ENCODE data around the gene NUP214. TPM values are rescaled to one million over a fixed set of nuclear protein-coding genes. Genes with fewer than 3 reads are reported as not detected.
"Not testable (repeated sequence)": the region's sequence is repeated elsewhere in the genome, so short reads cannot be mapped to it uniquely, and the experiment has no call there.

NUP214 gene
- total RNA-seq, 1 donor from 2014 or later = 62.2 TPM

GRCh38 chr9:131237931-131238401 is 112.6 kb downstream of the NUP214 start:
- H3K36me3 Mint-ChIP-seq (ENCODE audit: insufficient read depth) = peaks cover 2% of the 10 kb centered on the region
- peaks cover 11% of the 10 kb centered on the region for H3K4me1 Mint-ChIP-seq (ENCODE audit: low read depth)
- peak overlapping the region; percentile 20 for H3K4me3 Mint-ChIP-seq (ENCODE audit: low read depth)
- H3K27ac Mint-ChIP-seq = peak overlapping the region; percentile 93
- no peak for DNase-seq (ENCODE audit: low spot score, unreplicated experiment)
- peaks cover 9% of the 10 kb centered on the region for H3K27me3 Mint-ChIP-seq
- H3K9me3 Mint-ChIP-seq (ENCODE audit: low read depth) = peaks cover 3% of the 10 kb centered on the region
- TF ChIP-seq CTCF (IDR thresholded peaks at IDR 0.05; ENCODE audit: unreplicated experiment) = no peak

DNA sequence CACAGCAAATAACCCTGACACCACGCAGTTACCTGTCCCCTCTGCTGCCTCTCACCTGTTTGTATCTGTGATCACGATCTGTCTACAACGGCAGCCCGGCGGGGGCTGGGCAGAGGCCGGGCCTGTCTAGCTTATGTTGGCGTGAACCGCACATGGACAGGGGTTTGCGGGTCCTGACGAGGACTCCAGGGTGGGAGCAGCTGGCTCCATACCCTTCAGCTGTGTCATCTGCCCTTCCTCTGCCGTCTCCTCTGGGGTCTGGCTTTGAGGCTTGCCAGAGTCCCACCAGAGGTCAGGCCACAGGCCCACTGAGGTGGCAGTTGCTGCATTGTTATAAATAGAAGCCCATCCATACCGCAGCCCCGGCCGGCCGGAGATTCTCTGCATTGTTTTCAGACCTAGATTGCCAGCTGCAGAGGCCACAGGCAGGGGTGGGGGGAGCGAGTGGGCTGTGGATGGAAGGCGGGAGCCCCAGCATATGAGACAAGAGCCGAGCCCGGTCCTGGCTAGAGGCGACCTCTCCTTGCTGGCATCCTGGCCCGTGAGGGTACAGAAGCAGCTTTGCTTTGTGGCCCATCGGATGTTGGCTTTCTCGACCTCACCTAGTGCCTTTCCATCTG is 113.1 kb downstream of the NUP214 start:
- Mint-ChIP-seq H3K27ac (peak overlapping the region; percentile 93), H3K36me3 (ENCODE audit: insufficient read depth) (no peaks in the 10 kb centered on the region), H3K9me3 (ENCODE audit: low read depth) (peaks cover 4% of the 10 kb centered on the region), H3K4me3 (ENCODE audit: low read depth) (peak overlapping the region; percentile 20), H3K4me1 (ENCODE audit: low read depth) (peaks cover 11% of the 10 kb centered on the region), H3K27me3 (peaks cover 9% of the 10 kb centered on the region)
- TF ChIP-seq CTCF (IDR thresholded peaks at IDR 0.05; ENCODE audit: unreplicated experiment) = no peak
- no peak for DNase-seq (ENCODE audit: low spot score, unreplicated experiment)

DNA sequence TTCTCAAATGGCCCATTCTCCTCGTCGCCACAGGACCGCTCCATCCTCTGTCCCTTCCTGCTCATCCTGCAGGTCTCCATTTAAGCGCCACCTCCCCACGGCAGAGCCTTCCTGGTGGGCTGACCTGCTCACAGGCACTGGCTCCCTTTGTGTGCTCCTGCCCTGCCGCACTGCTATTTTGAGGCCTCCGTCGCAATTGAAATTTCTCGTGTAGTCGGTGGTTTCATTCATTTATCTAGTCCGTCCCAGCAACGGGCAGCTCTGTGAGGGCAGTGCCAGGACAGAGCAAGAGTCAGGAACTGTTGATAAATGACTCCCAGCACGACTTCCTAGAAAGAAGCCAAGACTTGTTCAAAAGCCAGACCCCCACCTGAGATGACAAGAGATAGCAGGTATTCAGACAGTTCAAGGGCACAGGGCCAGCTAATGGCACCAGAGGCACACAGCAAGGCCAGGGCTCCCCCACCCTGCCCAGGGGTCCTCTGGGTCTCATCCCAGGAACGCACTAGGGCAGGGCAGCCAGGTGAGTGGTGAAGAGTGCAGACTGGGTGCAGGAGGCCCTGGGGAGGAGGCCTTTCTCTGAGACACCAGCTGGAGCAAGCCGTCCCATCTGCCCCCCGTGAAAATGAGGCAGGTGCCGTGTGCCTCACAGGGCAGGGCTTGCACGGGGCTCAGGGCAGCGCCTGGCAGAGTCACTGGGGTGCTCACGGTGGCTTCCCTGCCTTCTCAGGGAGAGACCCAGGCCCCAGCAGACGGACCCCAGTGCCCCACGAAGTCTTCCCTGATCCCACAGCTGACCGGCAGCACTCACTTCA is 114.0 kb downstream of the NUP214 start:
- DNase-seq (ENCODE audit: low spot score, unreplicated experiment) = no peak
- TF ChIP-seq CTCF (IDR thresholded peaks at IDR 0.05; ENCODE audit: unreplicated experiment) = no peak
- H3K27me3 Mint-ChIP-seq = peaks cover 9% of the 10 kb centered on the region
- H3K36me3 Mint-ChIP-seq (ENCODE audit: insufficient read depth) = no peaks in the 10 kb centered on the region
- H3K9me3 Mint-ChIP-seq (ENCODE audit: low read depth) = peaks cover 7% of the 10 kb centered on the region
- peaks cover 11% of the 10 kb centered on the region for H3K4me1 Mint-ChIP-seq (ENCODE audit: low read depth)
- H3K27ac Mint-ChIP-seq = no peak overlapping the region
- no peak overlapping the region for H3K4me3 Mint-ChIP-seq (ENCODE audit: low read depth)

DNA sequence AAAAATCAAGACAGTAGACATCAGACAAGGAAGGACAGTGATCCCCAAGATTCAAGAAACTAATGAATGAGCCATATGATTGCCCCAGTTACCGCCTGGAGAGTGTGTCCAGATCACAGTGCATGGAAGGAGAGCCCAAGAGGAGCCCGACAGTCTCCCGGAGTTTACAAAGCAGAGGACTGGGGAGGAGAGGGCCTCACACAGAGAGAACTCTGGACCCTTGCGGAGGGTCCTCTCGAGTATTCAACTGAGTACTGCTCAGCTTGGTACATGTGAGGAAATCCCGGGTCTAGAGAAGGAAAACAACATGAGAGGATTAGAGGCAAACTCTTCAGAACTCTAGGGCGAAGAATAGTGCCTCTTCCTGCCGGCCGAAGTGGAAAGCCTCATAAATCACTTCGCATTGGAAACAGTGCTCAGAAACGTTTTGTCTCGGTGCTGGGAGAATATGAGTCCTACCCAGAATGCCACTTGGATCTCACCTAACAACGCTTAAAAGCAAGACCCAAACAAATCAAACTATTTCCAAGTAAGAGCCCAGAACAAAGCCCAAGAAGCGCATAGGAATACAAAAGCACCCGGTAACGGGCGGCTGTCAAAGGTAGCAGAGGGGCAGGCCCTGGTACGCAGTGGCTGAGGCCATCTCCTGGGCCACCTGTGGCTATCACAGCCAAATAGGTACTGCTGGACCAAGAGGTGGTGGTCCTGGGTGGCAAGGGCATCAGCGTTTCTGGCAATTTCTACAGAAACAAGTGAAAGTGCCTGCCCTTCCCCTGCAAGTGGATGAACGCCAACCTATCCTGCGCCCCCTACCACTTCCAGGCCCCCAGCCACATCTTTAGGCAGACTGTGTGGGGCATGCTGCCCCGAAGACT is 114.9 kb downstream of the NUP214 start:
- Mint-ChIP-seq H3K36me3 (ENCODE audit: insufficient read depth) (no peaks in the 10 kb centered on the region), H3K27ac (no peak overlapping the region), H3K4me3 (ENCODE audit: low read depth) (no peak overlapping the region), H3K9me3 (ENCODE audit: low read depth) (peaks cover 7% of the 10 kb centered on the region), H3K4me1 (ENCODE audit: low read depth) (peaks cover 11% of the 10 kb centered on the region), H3K27me3 (peaks cover 9% of the 10 kb centered on the region)
- no peak for TF ChIP-seq CTCF (IDR thresholded peaks at IDR 0.05; ENCODE audit: unreplicated experiment)
- DNase-seq (ENCODE audit: low spot score, unreplicated experiment) = no peak

DNA sequence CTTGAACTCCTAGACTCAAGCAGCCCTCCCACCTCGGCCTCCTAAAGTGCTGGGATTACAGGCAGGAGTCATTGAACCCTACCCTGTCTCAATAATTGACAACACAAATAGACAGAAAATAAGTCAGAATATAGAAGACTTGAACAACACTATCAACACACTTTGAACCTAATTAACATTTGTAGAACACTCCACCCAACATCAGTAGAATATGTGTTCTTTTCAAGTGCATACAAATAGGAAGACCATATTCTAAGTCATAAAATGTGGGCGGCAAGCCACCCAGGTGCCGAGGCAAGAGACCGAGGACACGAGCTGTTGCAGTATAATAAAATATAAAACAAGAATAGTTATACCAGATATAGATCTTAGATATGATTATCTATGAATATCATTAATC is 118.9 kb downstream of the NUP214 start:
- not testable (repeated sequence) for H3K27ac Mint-ChIP-seq; H3K4me1 Mint-ChIP-seq (ENCODE audit: low read depth); H3K27me3 Mint-ChIP-seq; H3K9me3 Mint-ChIP-seq (ENCODE audit: low read depth); DNase-seq (ENCODE audit: low spot score, unreplicated experiment); H3K36me3 Mint-ChIP-seq (ENCODE audit: insufficient read depth); H3K4me3 Mint-ChIP-seq (ENCODE audit: low read depth)

All from progenitor cell of endocrine pancreas (in vitro differentiated cells).